Spleen (tissue), 11 donors: ENCODE data around the gene ALG5. TPM values are rescaled to one million over a fixed set of nuclear protein-coding genes. Genes with fewer than 3 reads are reported as not detected.

Experiments used
- DNase-seq: peaks from one replicate; pipeline ENCODE4 v3.0.0-alpha.2; 2020
- H3K27ac ChIP-seq, 8 donors: fragments of 200-600 bp; sonication (generic) in 7 of 8; 1 replicate in 4 of 8; 2 replicates in 4 of 8; pipeline versions ENCODE4 v1.5.0 to v1.8.0; 2016 to 2021; ENCODE audit warnings: inconsistent platforms in 4 of 8, mild to moderate bottlenecking in 4 of 8, moderate library complexity in 1 of 8
- H3K27me3 ChIP-seq, 7 donors: fragments of 200-600 bp; sonication (generic) in 6 of 7; replicated peaks in 1 of 7; 1 replicate in 4 of 7; 2 replicates in 3 of 7; pipeline versions ENCODE4 v1.5.0 to v1.8.0; 2016 to 2021; ENCODE audit warnings: inconsistent platforms in 3 of 7, mild to moderate bottlenecking in 1 of 7
- H3K36me3 ChIP-seq, 6 donors: fragments of 200-600 bp; sonication (generic) in 5 of 6; 1 replicate in 4 of 6; 2 replicates in 2 of 6; pipeline versions ENCODE4 v1.5.0 to v1.8.0; 2016 to 2021; ENCODE audit warnings: inconsistent platforms in 2 of 6
- H3K4me1 ChIP-seq, 6 donors: fragments of 200-600 bp; sonication (generic) in 5 of 6; 1 replicate in 3 of 6; 2 replicates in 3 of 6; pipeline versions ENCODE4 v1.5.0 to v1.8.0; 2016 to 2021; ENCODE audit warnings: inconsistent platforms in 3 of 6
- H3K4me3 ChIP-seq, 8 donors: fragments of 200-600 bp; sonication (generic) in 7 of 8; 1 replicate in 4 of 8; 2 replicates in 4 of 8; pipeline versions ENCODE4 v1.5.0 to v1.8.0; 2016 to 2021; ENCODE audit warnings: inconsistent platforms in 4 of 8, mild to moderate bottlenecking in 4 of 8, moderate library complexity in 2 of 8
- H3K9me3 ChIP-seq, 8 donors: fragments of 200-600 bp; sonication (generic) in 7 of 8; 1 replicate in 4 of 8; 2 replicates in 4 of 8; pipeline versions ENCODE4 v1.5.0 to v1.8.0; 2016 to 2021; ENCODE audit warnings: inconsistent platforms in 4 of 8
- POLR2A ChIP-seq, 3 donors: fragments of 450-650 bp; IDR thresholded peaks; one replicate each; pipeline ENCODE4 v1.5.1; 2017; ENCODE audit warnings: antibody characterized with exemption in 3 of 3, mild to moderate bottlenecking in 1 of 3
- POLR2AphosphoS5 ChIP-seq, 3 donors: sonication (generic); formaldehyde crosslinking; IDR thresholded peaks; one replicate each; pipeline ENCODE4 v1.5.1; 2017; ENCODE audit warnings: antibody characterized with exemption in 3 of 3
- WGBS, 5 donors: extraction: QIAGEN DNeasy Blood & Tissue Kit in 3 of 5; methylation state at CpG; one replicate each; pipeline versions ENCODE4 v1.1.5 to v1.1.7; 2013 to 2018; 5-methylcytosine and 5-hydroxymethylcytosine counted together
- intact Hi-C: fragments of 100-400 bp; cut with DNase I; formaldehyde crosslinking; loops from one replicate; pipeline ENCODE4 v1.15.0; 2023; ENCODE audit warnings: low total_unique reads
- polyA plus RNA-seq, 3 donors: library from polyadenylated mRNA; stranded (reverse); fragments of 200-250 nt; gene quantifications; one replicate each; pipeline ENCODE4 v1.2.1, GENCODE V29; 2013
- total RNA-seq, 7 donors: library from RNA; depleted of rRNA in 3 of 7; stranded (reverse); fragments of >200 nt in 3 of 7; fragmentation: NEBNext Ultra II Directional in 4 of 7; extraction: Animal tissue kit (Norgen Biotek cat#: 25700) in 4 of 7; gene quantifications; one replicate each; pipeline versions ENCODE4 v1.1.0 to v1.2.1, GENCODE V29; 2016 to 2021
- TF ChIP-seq, protein P1 (sequence below), 11 experiments: fragments of 200-600 bp in 7 of 11; fragments of 450-650 bp in 4 of 11; sonication (generic) in 4 of 11; IDR thresholded peaks in 8 of 11; conservative IDR thresholded peaks in 3 of 11; 1 replicate in 7 of 11; 2 replicates in 4 of 11; pipeline versions ENCODE4 v1.4.0 to v1.8.0; 2016 to 2021; ENCODE audit warnings: antibody characterized with exemption in 11 of 11, inconsistent platforms in 4 of 11, mild to moderate bottlenecking in 1 of 11
- donor health status: healthy with polysubstance abuse.
- donor health status: DM: no; HTN: no; CAD: no; lungs with moderate emphysema.
- donor health status: DM: no; HTN: no; CAD: no.
- donor health status: Bipolar disorder and iron deficiency.
- donor health status: healthy.
- donor health status: DM: no; HTN: no; CAD: no.
- donor health status: DM: yes; HTN: yes; CAD: no.

The ALG5 gene
- total and polyA plus RNA-seq, 10 donors, result 20.8 to 36.8 (median 25.0) TPM

DNA sequence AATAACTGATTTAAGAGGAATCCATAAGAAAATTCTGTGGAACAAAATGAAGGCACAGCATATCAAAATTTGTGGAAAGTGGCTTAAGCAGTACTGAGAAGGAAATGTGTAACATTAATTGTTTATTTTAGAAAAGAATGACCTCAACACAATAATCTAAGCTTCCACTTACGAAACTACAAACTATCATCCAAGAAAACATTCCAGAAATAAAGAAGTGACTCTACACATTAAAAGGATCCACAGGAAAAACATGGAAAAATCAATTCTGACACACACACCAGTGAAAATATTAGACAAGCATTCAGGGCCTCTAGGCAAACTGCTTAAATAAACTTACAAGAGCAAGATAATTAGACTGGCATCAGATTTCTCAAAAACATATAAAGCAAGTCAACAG, 15.5 kb upstream of the ALG5 start:
- peaks cover 3 to 100% (median 65%) of the 10 kb centered on the region in 6 donors for H3K36me3 ChIP-seq

DNA sequence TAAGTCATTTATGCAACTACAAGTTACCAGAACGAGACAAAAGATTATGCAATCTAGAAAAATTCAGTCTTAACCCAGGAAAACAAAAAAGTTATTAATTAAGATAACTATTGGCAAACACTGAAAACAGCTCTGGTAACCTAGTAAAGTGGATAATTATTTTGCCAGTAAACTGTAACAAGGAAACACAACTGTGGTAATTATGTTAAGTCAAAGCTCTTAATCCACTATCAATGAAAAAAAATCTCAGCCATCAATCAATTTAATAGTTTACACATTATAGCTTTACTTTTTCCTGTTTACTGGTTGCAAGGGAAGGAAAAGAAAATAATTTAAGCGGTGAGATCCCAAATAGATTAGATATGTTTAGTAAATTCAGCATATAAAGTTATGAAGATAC, 12.6 kb upstream of the ALG5 start:
- peaks cover 2 to 100% (median 74%) of the 10 kb centered on the region in 6 donors for H3K36me3 ChIP-seq
- no peaks in the 10 kb centered on the region for H3K9me3 ChIP-seq
- TF ChIP-seq POLR2A (IDR thresholded peaks at IDR 0.05), result no peak
- no peak for TF ChIP-seq POLR2AphosphoS5 (IDR thresholded peaks at IDR 0.05)
- TF ChIP-seq, protein P1, sequence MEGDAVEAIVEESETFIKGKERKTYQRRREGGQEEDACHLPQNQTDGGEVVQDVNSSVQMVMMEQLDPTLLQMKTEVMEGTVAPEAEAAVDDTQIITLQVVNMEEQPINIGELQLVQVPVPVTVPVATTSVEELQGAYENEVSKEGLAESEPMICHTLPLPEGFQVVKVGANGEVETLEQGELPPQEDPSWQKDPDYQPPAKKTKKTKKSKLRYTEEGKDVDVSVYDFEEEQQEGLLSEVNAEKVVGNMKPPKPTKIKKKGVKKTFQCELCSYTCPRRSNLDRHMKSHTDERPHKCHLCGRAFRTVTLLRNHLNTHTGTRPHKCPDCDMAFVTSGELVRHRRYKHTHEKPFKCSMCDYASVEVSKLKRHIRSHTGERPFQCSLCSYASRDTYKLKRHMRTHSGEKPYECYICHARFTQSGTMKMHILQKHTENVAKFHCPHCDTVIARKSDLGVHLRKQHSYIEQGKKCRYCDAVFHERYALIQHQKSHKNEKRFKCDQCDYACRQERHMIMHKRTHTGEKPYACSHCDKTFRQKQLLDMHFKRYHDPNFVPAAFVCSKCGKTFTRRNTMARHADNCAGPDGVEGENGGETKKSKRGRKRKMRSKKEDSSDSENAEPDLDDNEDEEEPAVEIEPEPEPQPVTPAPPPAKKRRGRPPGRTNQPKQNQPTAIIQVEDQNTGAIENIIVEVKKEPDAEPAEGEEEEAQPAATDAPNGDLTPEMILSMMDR (IDR thresholded peaks at IDR 0.05 in 8 of 11, conservative IDR thresholded peaks at IDR 0.05 in 3 of 11), result no peak

More for the DNA sequence above, 15.5 kb upstream of the ALG5 start:
- TF ChIP-seq POLR2A (IDR thresholded peaks at IDR 0.05), result no peak
- TF ChIP-seq, protein P1 (IDR thresholded peaks at IDR 0.05 in 8 of 11, conservative IDR thresholded peaks at IDR 0.05 in 3 of 11), result no peak
- TF ChIP-seq POLR2AphosphoS5 (IDR thresholded peaks at IDR 0.05), result no peak
- Histone ChIP-seq H3K27me3 (no peaks in the 10 kb centered on the region), H3K27ac (no peak overlapping the region), H3K9me3 (no peaks in the 10 kb centered on the region), H3K4me3 (no peak overlapping the region), H3K4me1 (no peaks in the 10 kb centered on the region)
- WGBS, 5 donors, result 91 to 98% (median 94%) methylated on average over 1 of the region's 1 CpG
- no peak for DNase-seq
- intact Hi-C loops, result no loop called here

DNA sequence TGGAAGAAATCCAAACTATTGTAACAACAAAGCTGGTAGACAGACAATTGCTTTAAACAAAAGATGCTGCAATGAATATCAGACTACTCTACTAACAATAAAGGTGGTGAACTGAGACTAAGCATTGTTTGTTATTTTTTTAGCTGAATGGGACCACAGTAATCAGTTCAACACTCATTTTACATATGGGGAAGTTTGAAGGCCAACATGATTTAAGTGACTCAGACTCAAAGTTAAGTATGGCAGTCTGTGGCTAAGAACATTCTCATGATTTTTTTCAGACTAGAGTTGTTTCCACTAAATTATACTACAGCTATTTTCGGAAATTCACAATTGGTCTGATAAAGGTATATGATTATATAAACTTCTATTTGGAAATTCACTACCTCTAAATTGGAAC, 11.9 kb upstream of the ALG5 start:
- Histone ChIP-seq H3K36me3 (peaks cover 2 to 100% (median 72%) of the 10 kb centered on the region in 6 donors), H3K4me1 (no peaks in the 10 kb centered on the region), H3K9me3 (no peaks in the 10 kb centered on the region), H3K27ac (no peak overlapping the region), H3K4me3 (no peak overlapping the region), H3K27me3 (no peaks in the 10 kb centered on the region)
- 37 to 96% (median 93%) methylated on average over 1 of the region's 1 CpG for WGBS, 5 donors
- intact Hi-C loops, result no loop called here
- DNase-seq, result no peak
- TF ChIP-seq POLR2A (IDR thresholded peaks at IDR 0.05), result no peak
- no peak for TF ChIP-seq POLR2AphosphoS5 (IDR thresholded peaks at IDR 0.05)
- TF ChIP-seq, protein P1 (IDR thresholded peaks at IDR 0.05 in 8 of 11, conservative IDR thresholded peaks at IDR 0.05 in 3 of 11), result no peak

More for the DNA sequence above, 12.6 kb upstream of the ALG5 start:
- Histone ChIP-seq H3K4me1 (no peaks in the 10 kb centered on the region), H3K27me3 (no peaks in the 10 kb centered on the region), H3K4me3 (no peak overlapping the region), H3K27ac (no peak overlapping the region)
- intact Hi-C loops, result no loop called here
- no peak for DNase-seq
- WGBS, 5 donors, result 78 to 96% (median 79%) methylated on average over 2 of the region's 2 CpGs

DNA sequence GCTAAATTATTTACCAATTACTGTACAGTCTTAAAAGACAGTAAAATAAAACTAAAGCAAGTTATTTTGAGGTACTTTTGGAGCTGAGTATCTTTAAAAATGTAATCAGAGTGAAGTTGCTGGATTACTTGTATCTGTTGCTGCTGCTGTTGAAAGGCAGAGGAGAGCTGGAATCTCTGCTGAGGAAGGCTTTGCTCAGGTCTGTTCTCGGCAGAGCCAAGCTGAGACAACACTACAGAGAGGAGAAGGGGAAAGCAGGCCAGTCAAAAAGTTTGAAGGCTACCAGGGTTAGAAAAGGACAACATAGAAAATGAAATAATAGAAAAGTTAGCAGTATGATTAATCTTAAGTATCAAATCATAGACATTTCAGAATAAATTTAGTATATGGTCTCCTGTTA, 11.3 kb upstream of the ALG5 start:
- Histone ChIP-seq H3K4me3 (no peak overlapping the region), H3K27ac (no peak overlapping the region), H3K36me3 (peaks cover 2 to 100% (median 71%) of the 10 kb centered on the region in 6 donors), H3K27me3 (no peaks in the 10 kb centered on the region), H3K9me3 (no peaks in the 10 kb centered on the region), H3K4me1 (no peaks in the 10 kb centered on the region)
- DNase-seq, result no peak
- intact Hi-C loops, result no loop called here
- TF ChIP-seq POLR2AphosphoS5 (IDR thresholded peaks at IDR 0.05) (no peak), POLR2A (IDR thresholded peaks at IDR 0.05) (no peak)
- TF ChIP-seq, protein P1 (IDR thresholded peaks at IDR 0.05 in 8 of 11, conservative IDR thresholded peaks at IDR 0.05 in 3 of 11), result no peak
- WGBS, 5 donors, result 90 to 100% (median 95%) methylated on average over 1 of the region's 1 CpG
